ENCODE data around the gene DPH3. TPM values are rescaled to one million over a fixed set of nuclear protein-coding genes. Genes with fewer than 3 reads are reported as not detected.

Gene DPH3
- total and polyA plus RNA-seq, 10 of the 15 experiments (the other 5 are each of a cell fraction or from before 2014, with no cell fraction given) = 10.8 to 71.8 (median 23.4) TPM

DNA sequence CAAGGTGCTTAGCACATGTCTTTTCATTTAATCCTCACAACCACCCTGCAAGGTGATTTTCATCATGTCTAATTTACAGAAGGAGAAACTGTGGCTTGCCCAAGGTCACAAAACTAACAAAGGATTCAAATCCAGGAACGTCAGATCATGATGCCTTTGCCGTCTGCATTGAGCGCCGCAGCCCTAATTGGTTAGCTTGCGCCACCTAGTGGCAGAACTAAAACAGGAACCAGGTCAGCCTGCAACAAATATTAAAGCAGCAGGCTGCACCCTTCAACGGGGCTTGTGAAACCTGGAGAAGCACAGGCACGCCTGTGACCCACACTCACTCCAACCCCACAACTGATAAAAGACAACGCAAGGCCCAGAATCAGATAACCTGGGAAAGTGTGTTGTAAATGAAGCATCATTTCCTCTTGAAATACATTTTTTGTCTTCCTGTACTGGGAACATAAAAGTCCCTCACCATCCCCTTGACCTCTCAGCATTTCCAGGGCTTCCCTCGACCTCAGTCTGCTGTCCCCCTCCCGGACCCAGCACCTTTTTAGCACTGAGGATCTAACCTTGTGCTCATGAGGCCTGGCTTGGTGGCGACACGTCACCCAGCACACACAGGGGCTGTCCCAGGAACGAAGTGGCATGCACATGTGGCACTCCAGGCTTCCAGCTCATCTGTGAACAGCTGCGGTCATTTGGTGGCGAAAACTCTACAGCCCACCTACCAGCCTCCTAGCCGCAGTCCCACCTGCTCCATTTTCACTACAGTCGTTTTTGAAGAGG is 17.3 kb downstream of the DPH3 start (continued):
- TF ChIP-seq, protein P1, sequence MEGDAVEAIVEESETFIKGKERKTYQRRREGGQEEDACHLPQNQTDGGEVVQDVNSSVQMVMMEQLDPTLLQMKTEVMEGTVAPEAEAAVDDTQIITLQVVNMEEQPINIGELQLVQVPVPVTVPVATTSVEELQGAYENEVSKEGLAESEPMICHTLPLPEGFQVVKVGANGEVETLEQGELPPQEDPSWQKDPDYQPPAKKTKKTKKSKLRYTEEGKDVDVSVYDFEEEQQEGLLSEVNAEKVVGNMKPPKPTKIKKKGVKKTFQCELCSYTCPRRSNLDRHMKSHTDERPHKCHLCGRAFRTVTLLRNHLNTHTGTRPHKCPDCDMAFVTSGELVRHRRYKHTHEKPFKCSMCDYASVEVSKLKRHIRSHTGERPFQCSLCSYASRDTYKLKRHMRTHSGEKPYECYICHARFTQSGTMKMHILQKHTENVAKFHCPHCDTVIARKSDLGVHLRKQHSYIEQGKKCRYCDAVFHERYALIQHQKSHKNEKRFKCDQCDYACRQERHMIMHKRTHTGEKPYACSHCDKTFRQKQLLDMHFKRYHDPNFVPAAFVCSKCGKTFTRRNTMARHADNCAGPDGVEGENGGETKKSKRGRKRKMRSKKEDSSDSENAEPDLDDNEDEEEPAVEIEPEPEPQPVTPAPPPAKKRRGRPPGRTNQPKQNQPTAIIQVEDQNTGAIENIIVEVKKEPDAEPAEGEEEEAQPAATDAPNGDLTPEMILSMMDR (IDR thresholded peaks at IDR 0.05 in 2 of 3, conservative IDR thresholded peaks at IDR 0.05 in 1 of 3; ENCODE audit: control insufficient read depth in 2 of 3, extremely low read depth in 1 of 3, insufficient read depth in 1 of 3, low read depth in 3 of 3, low read length in 3 of 3) = peak; percentile 84 to 97 (median 90)
- TF ChIP-seq, protein P2, sequence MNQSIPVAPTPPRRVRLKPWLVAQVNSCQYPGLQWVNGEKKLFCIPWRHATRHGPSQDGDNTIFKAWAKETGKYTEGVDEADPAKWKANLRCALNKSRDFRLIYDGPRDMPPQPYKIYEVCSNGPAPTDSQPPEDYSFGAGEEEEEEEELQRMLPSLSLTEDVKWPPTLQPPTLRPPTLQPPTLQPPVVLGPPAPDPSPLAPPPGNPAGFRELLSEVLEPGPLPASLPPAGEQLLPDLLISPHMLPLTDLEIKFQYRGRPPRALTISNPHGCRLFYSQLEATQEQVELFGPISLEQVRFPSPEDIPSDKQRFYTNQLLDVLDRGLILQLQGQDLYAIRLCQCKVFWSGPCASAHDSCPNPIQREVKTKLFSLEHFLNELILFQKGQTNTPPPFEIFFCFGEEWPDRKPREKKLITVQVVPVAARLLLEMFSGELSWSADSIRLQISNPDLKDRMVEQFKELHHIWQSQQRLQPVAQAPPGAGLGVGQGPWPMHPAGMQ (IDR thresholded peaks at IDR 0.05; ENCODE audit: borderline replicate concordance) = no peak
- TF ChIP-seq RAD21 (IDR thresholded peaks at IDR 0.05; ENCODE audit: insufficient read depth, low read depth, low read length) (peak; percentile 94), EZH2 (IDR thresholded peaks at IDR 0.05; ENCODE audit: borderline replicate concordance, control insufficient read depth, low read depth, low read length) (no peak), FOXK2 (IDR thresholded peaks at IDR 0.05) (no peak), TCF3 (IDR thresholded peaks at IDR 0.05; ENCODE audit: borderline replicate concordance, insufficient read depth, low read depth, low read length) (0 out of 2 replicates have a peak, but pooled peaks have one; percentile 28), CHD2 (IDR thresholded peaks at IDR 0.05; ENCODE audit: borderline replicate concordance, low read depth, low read length) (no peak; the same call in 1 of the 2 replicates), HDAC2 (IDR thresholded peaks at IDR 0.05) (no peak), ZZZ3 (IDR thresholded peaks at IDR 0.05; ENCODE audit: control insufficient read depth, insufficient read length, low read depth) (no peak), STAT1 (conservative IDR thresholded peaks at IDR 0.05) (peak; percentile 66; the same call in 1 of the 2 replicates), RBBP5 (conservative IDR thresholded peaks at IDR 0.05) (no peak), RAD51 (IDR thresholded peaks at IDR 0.05) (no peak), CEBPB (IDR thresholded peaks at IDR 0.05; ENCODE audit: borderline replicate concordance in 1 of 2, low read depth in 2 of 2, low read length in 2 of 2) (no peak), RB1 (IDR thresholded peaks at IDR 0.05; ENCODE audit: borderline replicate concordance) (no peak)
- TF ChIP-seq, protein P3, sequence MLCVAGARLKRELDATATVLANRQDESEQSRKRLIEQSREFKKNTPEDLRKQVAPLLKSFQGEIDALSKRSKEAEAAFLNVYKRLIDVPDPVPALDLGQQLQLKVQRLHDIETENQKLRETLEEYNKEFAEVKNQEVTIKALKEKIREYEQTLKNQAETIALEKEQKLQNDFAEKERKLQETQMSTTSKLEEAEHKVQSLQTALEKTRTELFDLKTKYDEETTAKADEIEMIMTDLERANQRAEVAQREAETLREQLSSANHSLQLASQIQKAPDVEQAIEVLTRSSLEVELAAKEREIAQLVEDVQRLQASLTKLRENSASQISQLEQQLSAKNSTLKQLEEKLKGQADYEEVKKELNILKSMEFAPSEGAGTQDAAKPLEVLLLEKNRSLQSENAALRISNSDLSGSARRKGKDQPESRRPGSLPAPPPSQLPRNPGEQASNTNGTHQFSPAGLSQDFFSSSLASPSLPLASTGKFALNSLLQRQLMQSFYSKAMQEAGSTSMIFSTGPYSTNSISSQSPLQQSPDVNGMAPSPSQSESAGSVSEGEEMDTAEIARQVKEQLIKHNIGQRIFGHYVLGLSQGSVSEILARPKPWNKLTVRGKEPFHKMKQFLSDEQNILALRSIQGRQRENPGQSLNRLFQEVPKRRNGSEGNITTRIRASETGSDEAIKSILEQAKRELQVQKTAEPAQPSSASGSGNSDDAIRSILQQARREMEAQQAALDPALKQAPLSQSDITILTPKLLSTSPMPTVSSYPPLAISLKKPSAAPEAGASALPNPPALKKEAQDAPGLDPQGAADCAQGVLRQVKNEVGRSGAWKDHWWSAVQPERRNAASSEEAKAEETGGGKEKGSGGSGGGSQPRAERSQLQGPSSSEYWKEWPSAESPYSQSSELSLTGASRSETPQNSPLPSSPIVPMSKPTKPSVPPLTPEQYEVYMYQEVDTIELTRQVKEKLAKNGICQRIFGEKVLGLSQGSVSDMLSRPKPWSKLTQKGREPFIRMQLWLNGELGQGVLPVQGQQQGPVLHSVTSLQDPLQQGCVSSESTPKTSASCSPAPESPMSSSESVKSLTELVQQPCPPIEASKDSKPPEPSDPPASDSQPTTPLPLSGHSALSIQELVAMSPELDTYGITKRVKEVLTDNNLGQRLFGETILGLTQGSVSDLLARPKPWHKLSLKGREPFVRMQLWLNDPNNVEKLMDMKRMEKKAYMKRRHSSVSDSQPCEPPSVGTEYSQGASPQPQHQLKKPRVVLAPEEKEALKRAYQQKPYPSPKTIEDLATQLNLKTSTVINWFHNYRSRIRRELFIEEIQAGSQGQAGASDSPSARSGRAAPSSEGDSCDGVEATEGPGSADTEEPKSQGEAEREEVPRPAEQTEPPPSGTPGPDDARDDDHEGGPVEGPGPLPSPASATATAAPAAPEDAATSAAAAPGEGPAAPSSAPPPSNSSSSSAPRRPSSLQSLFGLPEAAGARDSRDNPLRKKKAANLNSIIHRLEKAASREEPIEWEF (IDR thresholded peaks at IDR 0.05; ENCODE audit: insufficient replicate concordance, low read depth, low read length) = no peak
- TF ChIP-seq, protein P4, sequence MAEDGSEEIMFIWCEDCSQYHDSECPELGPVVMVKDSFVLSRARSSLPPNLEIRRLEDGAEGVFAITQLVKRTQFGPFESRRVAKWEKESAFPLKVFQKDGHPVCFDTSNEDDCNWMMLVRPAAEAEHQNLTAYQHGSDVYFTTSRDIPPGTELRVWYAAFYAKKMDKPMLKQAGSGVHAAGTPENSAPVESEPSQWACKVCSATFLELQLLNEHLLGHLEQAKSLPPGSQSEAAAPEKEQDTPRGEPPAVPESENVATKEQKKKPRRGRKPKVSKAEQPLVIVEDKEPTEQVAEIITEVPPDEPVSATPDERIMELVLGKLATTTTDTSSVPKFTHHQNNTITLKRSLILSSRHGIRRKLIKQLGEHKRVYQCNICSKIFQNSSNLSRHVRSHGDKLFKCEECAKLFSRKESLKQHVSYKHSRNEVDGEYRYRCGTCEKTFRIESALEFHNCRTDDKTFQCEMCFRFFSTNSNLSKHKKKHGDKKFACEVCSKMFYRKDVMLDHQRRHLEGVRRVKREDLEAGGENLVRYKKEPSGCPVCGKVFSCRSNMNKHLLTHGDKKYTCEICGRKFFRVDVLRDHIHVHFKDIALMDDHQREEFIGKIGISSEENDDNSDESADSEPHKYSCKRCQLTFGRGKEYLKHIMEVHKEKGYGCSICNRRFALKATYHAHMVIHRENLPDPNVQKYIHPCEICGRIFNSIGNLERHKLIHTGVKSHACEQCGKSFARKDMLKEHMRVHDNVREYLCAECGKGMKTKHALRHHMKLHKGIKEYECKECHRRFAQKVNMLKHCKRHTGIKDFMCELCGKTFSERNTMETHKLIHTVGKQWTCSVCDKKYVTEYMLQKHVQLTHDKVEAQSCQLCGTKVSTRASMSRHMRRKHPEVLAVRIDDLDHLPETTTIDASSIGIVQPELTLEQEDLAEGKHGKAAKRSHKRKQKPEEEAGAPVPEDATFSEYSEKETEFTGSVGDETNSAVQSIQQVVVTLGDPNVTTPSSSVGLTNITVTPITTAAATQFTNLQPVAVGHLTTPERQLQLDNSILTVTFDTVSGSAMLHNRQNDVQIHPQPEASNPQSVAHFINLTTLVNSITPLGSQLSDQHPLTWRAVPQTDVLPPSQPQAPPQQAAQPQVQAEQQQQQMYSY (CRISPR knock-in tag; IDR thresholded peaks at IDR 0.05) = no peak

Data from GM12878 (cell line).